ENCODE data around the gene CACNA1C. TPM values are rescaled to one million over a fixed set of nuclear protein-coding genes. Genes with fewer than 3 reads are reported as not detected.
A peak's percentile ranks its signal among the peaks of the same experiment; 100 is the strongest.

The CACNA1C gene
- total RNA-seq, 4 donors from 2014 or later = 1.4 to 3.7 (median 2.2) TPM

DNA sequence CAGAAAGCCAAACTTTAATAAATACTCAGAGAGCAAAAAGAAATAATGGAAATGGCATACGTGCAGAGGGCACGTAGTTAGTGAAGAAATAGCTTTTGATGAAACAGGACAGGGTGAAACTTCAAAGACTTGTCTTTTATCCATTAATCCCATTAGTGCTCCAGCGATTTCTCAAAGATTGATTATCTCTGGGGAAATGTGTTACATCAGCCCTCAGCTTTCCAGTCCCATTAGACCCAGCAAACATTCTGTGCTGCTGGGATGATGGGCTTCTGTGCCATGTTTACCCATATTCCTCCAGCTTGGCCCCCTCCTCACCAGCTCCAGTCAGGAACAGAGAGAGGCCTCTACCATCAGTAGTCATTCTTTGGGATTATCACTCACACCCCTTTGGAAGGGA lies 113.1 kb downstream of the CACNA1C start:
- no peak overlapping the region for H3K4me3 ChIP-seq
- H3K27me3 ChIP-seq = no peaks in the 10 kb centered on the region
- peaks cover 25% of the 10 kb centered on the region for H3K4me1 ChIP-seq
- 79% methylated on average over 3 of the region's 3 CpGs for WGBS
- TF ChIP-seq, protein P1, sequence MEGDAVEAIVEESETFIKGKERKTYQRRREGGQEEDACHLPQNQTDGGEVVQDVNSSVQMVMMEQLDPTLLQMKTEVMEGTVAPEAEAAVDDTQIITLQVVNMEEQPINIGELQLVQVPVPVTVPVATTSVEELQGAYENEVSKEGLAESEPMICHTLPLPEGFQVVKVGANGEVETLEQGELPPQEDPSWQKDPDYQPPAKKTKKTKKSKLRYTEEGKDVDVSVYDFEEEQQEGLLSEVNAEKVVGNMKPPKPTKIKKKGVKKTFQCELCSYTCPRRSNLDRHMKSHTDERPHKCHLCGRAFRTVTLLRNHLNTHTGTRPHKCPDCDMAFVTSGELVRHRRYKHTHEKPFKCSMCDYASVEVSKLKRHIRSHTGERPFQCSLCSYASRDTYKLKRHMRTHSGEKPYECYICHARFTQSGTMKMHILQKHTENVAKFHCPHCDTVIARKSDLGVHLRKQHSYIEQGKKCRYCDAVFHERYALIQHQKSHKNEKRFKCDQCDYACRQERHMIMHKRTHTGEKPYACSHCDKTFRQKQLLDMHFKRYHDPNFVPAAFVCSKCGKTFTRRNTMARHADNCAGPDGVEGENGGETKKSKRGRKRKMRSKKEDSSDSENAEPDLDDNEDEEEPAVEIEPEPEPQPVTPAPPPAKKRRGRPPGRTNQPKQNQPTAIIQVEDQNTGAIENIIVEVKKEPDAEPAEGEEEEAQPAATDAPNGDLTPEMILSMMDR (IDR thresholded peaks at IDR 0.05) = no peak
- TF ChIP-seq POLR2A (IDR thresholded peaks at IDR 0.05) (no peak), EP300 (IDR thresholded peaks at IDR 0.05) (no peak), POLR2AphosphoS5 (IDR thresholded peaks at IDR 0.05) (no peak)
- DNase-seq (ENCODE audit: low spot score in 2 of 2) = no peak
- H3K9me3 ChIP-seq = no peaks in the 10 kb centered on the region
- H3K36me3 ChIP-seq = no peaks in the 10 kb centered on the region
- no peak overlapping the region for H3K27ac ChIP-seq

DNA sequence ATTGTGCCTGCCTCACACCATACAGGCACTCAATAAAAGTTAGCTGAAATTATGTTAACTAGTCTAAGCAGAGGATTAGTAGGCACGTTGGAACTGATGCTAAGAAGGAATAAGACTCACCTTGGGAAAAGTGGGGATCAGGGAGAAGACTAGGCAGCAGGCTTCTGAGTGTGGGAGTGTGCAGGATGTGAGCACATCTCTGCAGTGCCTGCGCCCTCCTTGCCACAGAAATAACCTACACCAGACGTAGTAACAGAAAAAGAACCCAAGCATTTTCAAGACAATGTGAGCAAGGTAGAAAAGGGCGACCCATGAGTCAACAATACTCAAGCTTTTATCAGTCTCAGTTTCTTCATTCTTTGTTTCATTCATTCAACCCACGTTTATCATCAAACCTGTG lies 113.9 kb downstream of the CACNA1C start:
- no peak for TF ChIP-seq POLR2A (IDR thresholded peaks at IDR 0.05)
- no peak for TF ChIP-seq EP300 (IDR thresholded peaks at IDR 0.05)
- TF ChIP-seq, protein P1 (IDR thresholded peaks at IDR 0.05) = no peak
- TF ChIP-seq POLR2AphosphoS5 (IDR thresholded peaks at IDR 0.05) = no peak
- H3K4me3 ChIP-seq = no peak overlapping the region
- no peaks in the 10 kb centered on the region for H3K27me3 ChIP-seq
- no peaks in the 10 kb centered on the region for H3K36me3 ChIP-seq
- no peak for DNase-seq (ENCODE audit: low spot score in 2 of 2)
- no peak overlapping the region for H3K27ac ChIP-seq
- H3K9me3 ChIP-seq = no peaks in the 10 kb centered on the region
- peaks cover 17% of the 10 kb centered on the region for H3K4me1 ChIP-seq
- 77% methylated on average over 5 of the region's 5 CpGs for WGBS

DNA sequence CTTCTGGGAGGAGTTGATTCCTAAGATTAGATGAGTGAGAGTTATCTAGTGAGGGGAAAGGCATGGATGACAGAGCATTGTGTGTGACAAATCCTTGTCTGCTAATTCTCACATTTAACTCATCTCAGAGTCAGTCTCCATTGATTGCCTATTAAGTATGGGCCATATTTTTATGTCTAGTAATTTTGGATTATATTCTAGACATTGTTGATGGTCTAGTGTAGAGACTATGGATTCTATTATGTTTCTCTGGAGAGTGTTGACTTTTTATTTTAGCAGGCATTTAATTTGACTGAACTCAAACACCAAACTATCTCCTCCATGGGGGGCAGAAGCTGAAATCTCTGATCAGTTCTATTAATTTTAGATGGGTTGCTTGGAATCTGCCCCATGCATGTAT lies 114.4 kb downstream of the CACNA1C start:
- TF ChIP-seq, protein P1 (IDR thresholded peaks at IDR 0.05) = no peak
- TF ChIP-seq POLR2AphosphoS5 (IDR thresholded peaks at IDR 0.05) = no peak
- TF ChIP-seq POLR2A (IDR thresholded peaks at IDR 0.05) = no peak
- no peak for TF ChIP-seq EP300 (IDR thresholded peaks at IDR 0.05)
- no peak for DNase-seq (ENCODE audit: low spot score in 2 of 2)
- H3K36me3 ChIP-seq = no peaks in the 10 kb centered on the region
- H3K9me3 ChIP-seq = no peaks in the 10 kb centered on the region
- H3K4me1 ChIP-seq = peaks cover 13% of the 10 kb centered on the region
- H3K27ac ChIP-seq = no peak overlapping the region
- no peaks in the 10 kb centered on the region for H3K27me3 ChIP-seq
- H3K4me3 ChIP-seq = no peak overlapping the region

DNA sequence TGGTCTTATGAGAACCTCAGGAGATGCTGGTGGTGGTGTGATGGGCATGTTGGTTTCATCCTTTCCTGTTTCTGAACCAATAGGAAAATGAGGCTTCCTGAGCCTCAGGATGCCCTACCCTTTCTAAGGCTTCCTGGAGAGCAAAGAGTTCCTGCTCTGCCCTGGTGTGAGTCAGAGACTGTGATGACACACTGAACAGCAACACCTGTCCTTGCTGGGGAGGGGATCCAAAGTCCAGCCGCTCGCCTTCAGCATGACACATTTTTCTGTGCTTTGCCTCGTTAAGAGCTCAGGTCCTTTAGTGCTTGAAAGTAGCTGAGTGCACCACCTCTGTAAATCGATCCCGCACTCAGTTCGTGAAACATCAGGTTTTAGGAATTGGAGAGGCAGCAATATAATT lies 116.0 kb downstream of the CACNA1C start:
- H3K4me3 ChIP-seq = no peak overlapping the region
- peak in 1 of 2 donors; percentile 15 for DNase-seq (ENCODE audit: low spot score in 2 of 2)
- no peak overlapping the region for H3K27ac ChIP-seq
- H3K9me3 ChIP-seq = no peaks in the 10 kb centered on the region
- TF ChIP-seq POLR2A (IDR thresholded peaks at IDR 0.05) = no peak
- no peak for TF ChIP-seq EP300 (IDR thresholded peaks at IDR 0.05)
- TF ChIP-seq POLR2AphosphoS5 (IDR thresholded peaks at IDR 0.05) = no peak
- TF ChIP-seq, protein P1 (IDR thresholded peaks at IDR 0.05) = no peak
- no peaks in the 10 kb centered on the region for H3K27me3 ChIP-seq
- 90% methylated on average over 6 of the region's 6 CpGs for WGBS
- no peaks in the 10 kb centered on the region for H3K36me3 ChIP-seq
- peaks cover 4% of the 10 kb centered on the region for H3K4me1 ChIP-seq

DNA sequence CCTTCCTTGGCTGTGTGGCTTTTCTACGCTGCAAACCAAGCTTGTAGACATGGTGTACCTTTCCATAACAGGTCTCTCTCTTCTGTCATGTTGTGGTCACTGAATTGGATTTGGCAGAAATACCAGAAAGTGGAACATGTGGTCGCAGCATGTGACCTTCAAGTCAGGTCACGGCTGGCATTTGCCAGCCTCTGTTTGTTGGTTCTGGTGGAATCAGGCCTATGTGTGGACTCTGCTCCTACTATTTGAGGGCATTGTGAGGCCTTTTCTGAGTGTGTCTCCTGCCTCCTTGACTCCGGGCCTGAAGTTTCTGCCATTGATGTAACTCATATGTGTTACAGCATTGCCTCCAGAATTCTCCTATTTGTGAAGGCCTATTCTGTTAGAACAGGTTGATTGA lies 116.7 kb downstream of the CACNA1C start:
- 91% methylated on average over 4 of the region's 4 CpGs for WGBS
- no peak overlapping the region for H3K27ac ChIP-seq

More for the DNA sequence above, 116.7 kb downstream of the CACNA1C start:
- Histone ChIP-seq H3K36me3 (no peaks in the 10 kb centered on the region), H3K9me3 (no peaks in the 10 kb centered on the region), H3K4me3 (no peak overlapping the region), H3K27me3 (no peaks in the 10 kb centered on the region), H3K4me1 (no peaks in the 10 kb centered on the region)
- DNase-seq (ENCODE audit: low spot score in 2 of 2) = no peak
- TF ChIP-seq EP300 (IDR thresholded peaks at IDR 0.05) = no peak
- TF ChIP-seq, protein P1 (IDR thresholded peaks at IDR 0.05) = no peak
- no peak for TF ChIP-seq POLR2AphosphoS5 (IDR thresholded peaks at IDR 0.05)
- no peak for TF ChIP-seq POLR2A (IDR thresholded peaks at IDR 0.05)

Measured in suprapubic skin (tissue), 4 donors.